Endothelial cell of umbilical vein (primary cell): Measurements from ENCODE around the gene DPP7. TPM values are rescaled to one million over a fixed set of nuclear protein-coding genes. Genes with fewer than 3 reads are reported as not detected.

ENCODE experiments used
- BruUV-seq: library from RNA; stranded (reverse); fragments of 400-500 nt; replicated peaks from 2 replicates; lab custom pipeline; 2021; lab: Mats Ljungman, UMichigan
- CTCF ChIA-PET: fragments of 300-600, 350-600 bp; sonication (Branson Sonifier 250); formaldehyde crosslinking; loops from one replicate; lab custom pipeline; 2021; ENCODE audit warnings: antibody characterized with exemption, inconsistent platforms; lab: Charles Lee
- POLR2A ChIA-PET: fragments of 300-600, 350-600 bp; sonication (Branson Sonifier 250); formaldehyde crosslinking; loops from one replicate; lab custom pipeline; 2021; ENCODE audit warnings: antibody characterized with exemption, inconsistent platforms; lab: Charles Lee
- DNase-seq: peaks from one replicate; pipeline ENCODE4 v3.0.0-alpha.2; 2011; ENCODE audit warnings: low read depth, low spot score
- FAIRE-seq: peaks from 2 replicates; lab custom pipeline; 2011; peaks lifted over from hg19 to GRCh38; lab: Jason Lieb, UNC
- H2AFZ ChIP-seq: 2 replicates; pipeline ENCODE4 v1.6.0; 2012; ENCODE audit warnings: low read depth, low read length, control low read depth, inconsistent platforms
- H3K27ac ChIP-seq: 2 replicates; pipeline ENCODE4 v1.5.1; 2011; ENCODE audit warnings: low read depth, mild to moderate bottlenecking, control low read depth, low read length, moderate library complexity; ENCODE audit not compliant: insufficient read depth
- H3K27me3 ChIP-seq, 2 experiments: 2 replicates each; pipeline versions ENCODE4 v1.6.0 to v1.6.1; 2011; ENCODE audit warnings: low read length in 2 of 2, mixed read lengths in 1 of 2; ENCODE audit not compliant: control insufficient read depth in 2 of 2, insufficient read depth in 2 of 2
- H3K36me3 ChIP-seq, 2 experiments: 2 replicates in 1 of 2; 3 replicates in 1 of 2; pipeline ENCODE4 v1.5.1; 2011; ENCODE audit warnings: low read length in 2 of 2, mild to moderate bottlenecking in 1 of 2, moderate library complexity in 1 of 2; ENCODE audit not compliant: control insufficient read depth in 2 of 2, insufficient read depth in 2 of 2; ENCODE audit errors: extremely low read depth in 1 of 2
- H3K4me1 ChIP-seq: 3 replicates; pipeline ENCODE4 v1.5.1; 2011; ENCODE audit warnings: mild to moderate bottlenecking, low read length; ENCODE audit not compliant: control insufficient read depth, insufficient read depth; ENCODE audit errors: extremely low read depth
- H3K4me2 ChIP-seq: 2 replicates; pipeline ENCODE4 v1.6.1; 2011; ENCODE audit warnings: low read length, control low read depth, mixed read lengths; ENCODE audit not compliant: insufficient read depth
- H3K4me3 ChIP-seq, 3 experiments: fragments of 200-600 bp in 1 of 3; sonication (generic), shearing (Covaris generic) in 1 of 3; replicated peaks in 1 of 3; 2 replicates each; pipeline ENCODE4 v1.5.1; 2011 to 2016; ENCODE audit warnings: control low read depth in 3 of 3, low read length in 3 of 3, mild to moderate bottlenecking in 2 of 3, inconsistent platforms in 1 of 3, low read depth in 1 of 3, moderate library complexity in 1 of 3; ENCODE audit not compliant: insufficient read depth in 1 of 3
- H3K79me2 ChIP-seq: 2 replicates; pipeline ENCODE4 v1.6.0; 2012; ENCODE audit warnings: low read length, inconsistent platforms; ENCODE audit not compliant: control insufficient read depth, insufficient read depth
- H3K9ac ChIP-seq: replicated peaks from 2 replicates; pipeline ENCODE3; 2011; ENCODE audit warnings: low read length, control low read depth; ENCODE audit not compliant: insufficient read depth; ENCODE audit errors: extremely low read depth
- H3K9me1 ChIP-seq: replicated peaks from 3 replicates; pipeline ENCODE4 v1.6.0; 2011; ENCODE audit warnings: mild to moderate bottlenecking, low read length; ENCODE audit not compliant: control insufficient read depth, insufficient read depth; ENCODE audit errors: extremely low read depth
- H3K9me3 ChIP-seq: replicated peaks from 2 replicates; pipeline ENCODE4 v1.5.1; 2012; ENCODE audit warnings: low read length, inconsistent platforms; ENCODE audit not compliant: control insufficient read depth, insufficient read depth
- H4K20me1 ChIP-seq: replicated peaks from 2 replicates; pipeline ENCODE3; 2011; ENCODE audit warnings: mild to moderate bottlenecking, low read length; ENCODE audit not compliant: control insufficient read depth, insufficient read depth; ENCODE audit errors: extremely low read depth
- EZH2 ChIP-seq: IDR thresholded peaks from 2 replicates; pipeline ENCODE4 v1.6.1; 2012; ENCODE audit warnings: borderline replicate concordance, low read depth, mild to moderate bottlenecking, moderate library complexity, low read length, inconsistent platforms; ENCODE audit not compliant: severe bottlenecking
- FOS ChIP-seq: IDR thresholded peaks from 2 replicates; pipeline ENCODE4 v1.6.1; 2011; ENCODE audit warnings: mild to moderate bottlenecking, low read length, moderate library complexity, borderline replicate concordance; ENCODE audit not compliant: insufficient read depth
- MYC ChIP-seq: IDR thresholded peaks from one replicate; pipeline ENCODE4 v1.6.1; 2011; ENCODE audit warnings: mild to moderate bottlenecking, low read depth, low read length
- POLR2AphosphoS5 ChIP-seq: IDR thresholded peaks from 2 replicates; pipeline ENCODE4 v1.6.1; 2012; ENCODE audit warnings: low read depth, mild to moderate bottlenecking, control low read depth, low read length, moderate library complexity; ENCODE audit not compliant: insufficient read depth
- dilution Hi-C: fragments of 300-500 bp; cut with MboI; formaldehyde crosslinking; loops from one replicate; pipeline ENCODE4 v1.15.0; 2019; ENCODE audit warnings: low sequenced_read_pairs; ENCODE audit not compliant: extremely low pct_ligation_motif_present
- intact Hi-C: fragments of 100-400 bp; cut with micrococcal nuclease; formaldehyde crosslinking; loops from one replicate; pipeline ENCODE4 v1.10.0; 2022
- polyA plus RNA-seq, 4 experiments: library from polyadenylated mRNA; depleted of rRNA in 3 of 4; stranded (reverse) in 3 of 4; unstranded in 1 of 4; fragments of >200 nt; gene quantifications; 2 replicates each; pipeline versions ENCODE4 v1.2.1 to v1.2.3, GENCODE V29; 2011 to 2012; ENCODE audit warnings: missing spikeins in 1 of 4
- total RNA-seq: library from RNA; stranded (reverse); gene quantifications from 2 replicates; pipeline ENCODE4 v1.2.3, GENCODE V29; 2021
- TF ChIP-seq, protein P1 (sequence below), 2 donors: IDR thresholded peaks; 1 replicate in 1 of 2; 2 replicates in 1 of 2; pipeline ENCODE4 v1.5.1; 2011; ENCODE audit warnings: low read length in 2 of 2, mild to moderate bottlenecking in 2 of 2, moderate library complexity in 2 of 2, control low read depth in 1 of 2, inconsistent platforms in 1 of 2, low read depth in 1 of 2; ENCODE audit not compliant: insufficient read depth in 1 of 2; ENCODE audit errors: extremely low read depth in 1 of 2
- TF ChIP-seq, protein P2 (sequence below): IDR thresholded peaks from 2 replicates; pipeline ENCODE4 v1.6.1; 2011; ENCODE audit not compliant: insufficient read depth, insufficient read length

DPP7 gene
- total and polyA plus RNA-seq, 2 donors (not counting 3 experiments of a cell fraction or from before 2014, with no cell fraction given): 149 to 200 TPM

DNA sequence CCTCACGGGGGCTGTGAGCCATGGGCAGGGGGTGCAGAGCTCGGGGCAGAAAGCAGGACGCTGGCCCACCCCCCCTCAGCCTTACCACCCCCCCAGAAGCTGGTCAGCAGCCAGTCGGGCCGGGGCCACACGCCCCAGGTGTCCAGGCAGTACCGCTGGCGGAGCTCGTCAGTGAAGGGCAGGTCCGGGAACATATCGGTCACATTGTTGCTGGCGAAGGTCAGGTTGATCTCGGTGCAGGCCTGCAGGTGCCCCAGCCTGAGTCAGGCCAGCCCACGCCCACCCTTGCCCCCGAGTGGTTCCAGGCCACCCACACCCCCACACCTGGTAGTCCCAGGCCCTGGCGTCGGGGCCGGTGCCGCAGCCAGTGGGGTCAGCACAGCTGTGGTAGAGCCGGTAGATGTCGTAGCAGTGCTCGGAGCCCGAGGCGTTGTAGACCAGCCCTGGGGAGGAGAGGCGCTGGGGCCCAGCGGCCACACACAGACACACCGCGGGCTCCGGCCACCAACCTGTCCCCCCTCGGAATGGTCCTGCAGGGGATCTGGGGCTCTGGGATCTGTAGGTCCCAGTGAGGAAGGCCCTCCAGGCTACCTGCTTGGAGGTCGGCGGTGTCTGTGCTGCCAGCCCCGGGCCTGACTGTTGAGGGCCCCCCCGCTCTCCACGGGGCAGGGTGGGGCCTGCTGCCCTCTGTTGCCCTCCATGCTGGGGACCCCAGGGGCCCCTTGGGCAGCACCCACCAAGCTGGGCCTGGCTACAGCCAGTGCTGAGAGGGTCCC lies 2.6 kb downstream of the DPP7 start:
- BruUV-seq: no TSS peak
- H3K9me1 ChIP-seq: no peaks in the 10 kb centered on the region
- H3K27ac ChIP-seq: no peak overlapping the region
- H3K36me3 ChIP-seq: peaks cover 0 to 26% of the 10 kb centered on the region in 2 experiments
- TF ChIP-seq FOS: no peak
- no peak for TF ChIP-seq MYC
- TF ChIP-seq POLR2AphosphoS5: no peak
- TF ChIP-seq, protein P1, sequence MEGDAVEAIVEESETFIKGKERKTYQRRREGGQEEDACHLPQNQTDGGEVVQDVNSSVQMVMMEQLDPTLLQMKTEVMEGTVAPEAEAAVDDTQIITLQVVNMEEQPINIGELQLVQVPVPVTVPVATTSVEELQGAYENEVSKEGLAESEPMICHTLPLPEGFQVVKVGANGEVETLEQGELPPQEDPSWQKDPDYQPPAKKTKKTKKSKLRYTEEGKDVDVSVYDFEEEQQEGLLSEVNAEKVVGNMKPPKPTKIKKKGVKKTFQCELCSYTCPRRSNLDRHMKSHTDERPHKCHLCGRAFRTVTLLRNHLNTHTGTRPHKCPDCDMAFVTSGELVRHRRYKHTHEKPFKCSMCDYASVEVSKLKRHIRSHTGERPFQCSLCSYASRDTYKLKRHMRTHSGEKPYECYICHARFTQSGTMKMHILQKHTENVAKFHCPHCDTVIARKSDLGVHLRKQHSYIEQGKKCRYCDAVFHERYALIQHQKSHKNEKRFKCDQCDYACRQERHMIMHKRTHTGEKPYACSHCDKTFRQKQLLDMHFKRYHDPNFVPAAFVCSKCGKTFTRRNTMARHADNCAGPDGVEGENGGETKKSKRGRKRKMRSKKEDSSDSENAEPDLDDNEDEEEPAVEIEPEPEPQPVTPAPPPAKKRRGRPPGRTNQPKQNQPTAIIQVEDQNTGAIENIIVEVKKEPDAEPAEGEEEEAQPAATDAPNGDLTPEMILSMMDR (IDR thresholded peaks at IDR 0.05; ENCODE audit: extremely low read depth in 1 of 2, insufficient read depth in 1 of 2, low read depth in 1 of 2, low read length in 2 of 2): no peak
- TF ChIP-seq, protein P2, sequence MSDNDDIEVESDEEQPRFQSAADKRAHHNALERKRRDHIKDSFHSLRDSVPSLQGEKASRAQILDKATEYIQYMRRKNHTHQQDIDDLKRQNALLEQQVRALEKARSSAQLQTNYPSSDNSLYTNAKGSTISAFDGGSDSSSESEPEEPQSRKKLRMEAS: no peak
- no peak for TF ChIP-seq EZH2
- H2AFZ ChIP-seq: no peak overlapping the region
- CTCF ChIA-PET: interaction anchor here (1.1 kb wide), 1 partner anchor 115 kb away, joined by 3 read pairs; the partner anchor contains the start of gene RNF224
- no peaks in the 10 kb centered on the region for H3K79me2 ChIP-seq
- intact Hi-C loops (no loop called here), dilution Hi-C loops (no loop called here)
- peaks cover 4% of the 10 kb centered on the region for H3K4me1 ChIP-seq
- H3K4me3 ChIP-seq: no peak overlapping the region
- H4K20me1 ChIP-seq: no peaks in the 10 kb centered on the region
- DNase-seq (no peak), FAIRE-seq (no peak)
- no peak overlapping the region for H3K9ac ChIP-seq
- H3K27me3 ChIP-seq: no peaks in the 10 kb centered on the region
- H3K9me3 ChIP-seq: no peaks in the 10 kb centered on the region
- POLR2A ChIA-PET: interaction anchor here (0.5 kb wide), 1 partner anchor 23 kb away, joined by 3 read pairs; no protein-coding TSS in a partner anchor
- H3K4me2 ChIP-seq: no peak overlapping the region
